ENCODE results near the gene SPOP.

DNA sequence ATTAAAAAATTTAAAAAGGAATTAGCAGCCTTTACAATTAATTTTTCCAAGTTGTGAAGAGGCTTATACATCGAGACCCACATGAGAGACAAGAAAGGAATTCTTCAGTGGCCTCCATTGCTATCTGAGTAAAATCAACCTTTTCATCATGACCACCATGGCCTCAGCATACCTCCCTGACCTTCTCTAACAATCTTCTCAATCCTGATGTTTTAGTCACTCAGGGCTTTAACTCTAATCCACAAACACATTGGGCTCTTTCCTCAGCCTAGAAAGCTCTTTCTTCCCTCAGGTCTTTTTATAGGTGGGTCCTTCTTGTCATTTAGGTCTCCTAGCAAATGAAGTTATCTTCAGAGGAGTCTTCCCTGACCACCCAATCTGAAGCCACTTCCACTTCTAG, 46.4 kb downstream of the SPOP start:
- TF ChIP-seq, protein P1, sequence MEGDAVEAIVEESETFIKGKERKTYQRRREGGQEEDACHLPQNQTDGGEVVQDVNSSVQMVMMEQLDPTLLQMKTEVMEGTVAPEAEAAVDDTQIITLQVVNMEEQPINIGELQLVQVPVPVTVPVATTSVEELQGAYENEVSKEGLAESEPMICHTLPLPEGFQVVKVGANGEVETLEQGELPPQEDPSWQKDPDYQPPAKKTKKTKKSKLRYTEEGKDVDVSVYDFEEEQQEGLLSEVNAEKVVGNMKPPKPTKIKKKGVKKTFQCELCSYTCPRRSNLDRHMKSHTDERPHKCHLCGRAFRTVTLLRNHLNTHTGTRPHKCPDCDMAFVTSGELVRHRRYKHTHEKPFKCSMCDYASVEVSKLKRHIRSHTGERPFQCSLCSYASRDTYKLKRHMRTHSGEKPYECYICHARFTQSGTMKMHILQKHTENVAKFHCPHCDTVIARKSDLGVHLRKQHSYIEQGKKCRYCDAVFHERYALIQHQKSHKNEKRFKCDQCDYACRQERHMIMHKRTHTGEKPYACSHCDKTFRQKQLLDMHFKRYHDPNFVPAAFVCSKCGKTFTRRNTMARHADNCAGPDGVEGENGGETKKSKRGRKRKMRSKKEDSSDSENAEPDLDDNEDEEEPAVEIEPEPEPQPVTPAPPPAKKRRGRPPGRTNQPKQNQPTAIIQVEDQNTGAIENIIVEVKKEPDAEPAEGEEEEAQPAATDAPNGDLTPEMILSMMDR (IDR thresholded peaks at IDR 0.05): no peak
- TF ChIP-seq POLR2A (IDR thresholded peaks at IDR 0.05): no peak
